Measurements from ENCODE around the gene FGF18.
"Not testable (repeated sequence)": the region's sequence is repeated elsewhere in the genome, so short reads cannot be mapped to it uniquely, and the experiment has no call there.

The FGF18 gene

GRCh38 chr5:171413153-171413910 lies 6.1 kb upstream of the FGF18 start:
- TF ChIP-seq EZH2phosphoT487 (IDR thresholded peaks at IDR 0.05; ENCODE audit: borderline replicate concordance, low read length) (no peak), CTCF (IDR thresholded peaks at IDR 0.05; ENCODE audit: low read depth, low read length, poor library complexity, severe bottlenecking) (no peak)
- peaks cover 9% of the 10 kb centered on the region for H3K79me2 ChIP-seq (ENCODE audit: control insufficient read depth, low read length)
- H3K9me2 ChIP-seq (replicated peaks; ENCODE audit: control insufficient read depth, low read length) = no peaks in the 10 kb centered on the region
- no peak overlapping the region for H3K4me2 ChIP-seq (ENCODE audit: low read length)
- peaks cover 93% of the 10 kb centered on the region for H3F3A ChIP-seq (ENCODE audit: control insufficient read depth, insufficient read depth)
- H3K27ac ChIP-seq (ENCODE audit: low read depth, low read length) = no peak overlapping the region
- H3K9me3 ChIP-seq (ENCODE audit: control insufficient read depth, insufficient read depth, low read length) = no peaks in the 10 kb centered on the region
- H3K36me3 ChIP-seq (ENCODE audit: control insufficient read depth, low read length) = peaks cover 49% of the 10 kb centered on the region
- no peak overlapping the region for H3K4me3 ChIP-seq (ENCODE audit: low read length)
- no peaks in the 10 kb centered on the region for H3K27me3 ChIP-seq (ENCODE audit: control insufficient read depth, low read length)
- peaks cover 35% of the 10 kb centered on the region for H4K20me1 ChIP-seq (ENCODE audit: control insufficient read depth, insufficient read depth, low read depth, low read length)
- H3K4me1 ChIP-seq (ENCODE audit: control insufficient read depth, low read length) = no peaks in the 10 kb centered on the region

GRCh38 chr5:171413993-171414392 lies 5.5 kb upstream of the FGF18 start:
- H3K27ac ChIP-seq (ENCODE audit: low read depth, low read length); H3K79me2 ChIP-seq (ENCODE audit: control insufficient read depth, low read length); H3K4me1 ChIP-seq (ENCODE audit: control insufficient read depth, low read length); H3K9me2 ChIP-seq (replicated peaks; ENCODE audit: control insufficient read depth, low read length); H3K4me2 ChIP-seq (ENCODE audit: low read length); H3K27me3 ChIP-seq (ENCODE audit: control insufficient read depth, low read length); H3K9me3 ChIP-seq (ENCODE audit: control insufficient read depth, insufficient read depth, low read length); H3K4me3 ChIP-seq (ENCODE audit: low read length): not testable (repeated sequence)
- peaks cover 86% of the 10 kb centered on the region for H3F3A ChIP-seq (ENCODE audit: control insufficient read depth, insufficient read depth)
- H3K36me3 ChIP-seq (ENCODE audit: control insufficient read depth, low read length) = peaks cover 42% of the 10 kb centered on the region
- peaks cover 29% of the 10 kb centered on the region for H4K20me1 ChIP-seq (ENCODE audit: control insufficient read depth, insufficient read depth, low read depth, low read length)

- Histone ChIP-seq H3K4me3 (ENCODE audit: low read length) (no peak overlapping the region), H3K9me3 (ENCODE audit: control insufficient read depth, insufficient read depth, low read length) (no peaks in the 10 kb centered on the region), H3K9me2 (replicated peaks; ENCODE audit: control insufficient read depth, low read length) (no peaks in the 10 kb centered on the region), H4K20me1 (ENCODE audit: control insufficient read depth, insufficient read depth, low read depth, low read length) (peaks cover 23% of the 10 kb centered on the region), H3K4me1 (ENCODE audit: control insufficient read depth, low read length) (peaks cover 14% of the 10 kb centered on the region), H3K36me3 (ENCODE audit: control insufficient read depth, low read length) (peaks cover 30% of the 10 kb centered on the region), H3K79me2 (ENCODE audit: control insufficient read depth, low read length) (no peaks in the 10 kb centered on the region), H3K27ac (ENCODE audit: low read depth, low read length) (no peak overlapping the region), H3K4me2 (ENCODE audit: low read length) (no peak overlapping the region), H3K27me3 (ENCODE audit: control insufficient read depth, low read length) (peaks cover 7% of the 10 kb centered on the region), H3F3A (ENCODE audit: control insufficient read depth, insufficient read depth) (peaks cover 74% of the 10 kb centered on the region)
- TF ChIP-seq EZH2phosphoT487 (IDR thresholded peaks at IDR 0.05; ENCODE audit: borderline replicate concordance, low read length) = no peak
- no peak for TF ChIP-seq CTCF (IDR thresholded peaks at IDR 0.05; ENCODE audit: low read depth, low read length, poor library complexity, severe bottlenecking)
Observed at GRCh38 chr5:171415115-171415730, 4.2 kb upstream of the FGF18 start.
